Activated naive CD4-positive, alpha-beta T cell treated with anti-CD3 and anti-CD28 coated beads for 36 hours (primary cell): ENCODE measurements around the gene ZC3H18. TPM values are rescaled to one million over a fixed set of nuclear protein-coding genes. Genes with fewer than 3 reads are reported as not detected.

Experiments used
- CTCF ChIA-PET: fragments of 350-600 bp; sonication (Branson Sonifier 250); formaldehyde crosslinking; loops from one replicate; lab custom pipeline; 2021; ENCODE audit warnings: antibody characterized with exemption; lab: Charles Lee
- DNase-seq: peaks from one replicate; pipeline ENCODE4 v3.0.0-alpha.2; 2020
- H3K27ac Mint-ChIP-seq: one replicate; pipeline ENCODE4 v1.8.0; 2021; ENCODE audit warnings: mild to moderate bottlenecking, mixed read lengths
- H3K27me3 Mint-ChIP-seq: one replicate; pipeline ENCODE4 v1.8.0; 2021; ENCODE audit warnings: low read depth, mixed read lengths
- H3K36me3 Mint-ChIP-seq: one replicate; pipeline ENCODE4 v1.8.0; 2021; ENCODE audit warnings: low read depth, mixed read lengths
- H3K4me1 Mint-ChIP-seq: one replicate; pipeline ENCODE4 v1.8.0; 2021; ENCODE audit warnings: low read depth, mixed read lengths
- H3K4me3 Mint-ChIP-seq: one replicate; pipeline ENCODE4 v1.8.0; 2021; ENCODE audit warnings: mild to moderate bottlenecking, moderate library complexity, mixed read lengths
- H3K9me3 Mint-ChIP-seq: one replicate; pipeline ENCODE4 v1.8.0; 2021; ENCODE audit warnings: mixed read lengths
- intact Hi-C: fragments of 100-400 bp; cut with micrococcal nuclease; formaldehyde crosslinking; loops from one replicate; pipeline ENCODE4 v1.15.1; 2023
- total RNA-seq, 2 experiments: library from RNA; stranded (reverse); gene quantifications; one replicate each; pipeline ENCODE4 v1.2.3, GENCODE V29; 2021

Gene ZC3H18
- total RNA-seq, 2 experiments from 2014 or later: 55.8 to 58.5 TPM

DNA sequence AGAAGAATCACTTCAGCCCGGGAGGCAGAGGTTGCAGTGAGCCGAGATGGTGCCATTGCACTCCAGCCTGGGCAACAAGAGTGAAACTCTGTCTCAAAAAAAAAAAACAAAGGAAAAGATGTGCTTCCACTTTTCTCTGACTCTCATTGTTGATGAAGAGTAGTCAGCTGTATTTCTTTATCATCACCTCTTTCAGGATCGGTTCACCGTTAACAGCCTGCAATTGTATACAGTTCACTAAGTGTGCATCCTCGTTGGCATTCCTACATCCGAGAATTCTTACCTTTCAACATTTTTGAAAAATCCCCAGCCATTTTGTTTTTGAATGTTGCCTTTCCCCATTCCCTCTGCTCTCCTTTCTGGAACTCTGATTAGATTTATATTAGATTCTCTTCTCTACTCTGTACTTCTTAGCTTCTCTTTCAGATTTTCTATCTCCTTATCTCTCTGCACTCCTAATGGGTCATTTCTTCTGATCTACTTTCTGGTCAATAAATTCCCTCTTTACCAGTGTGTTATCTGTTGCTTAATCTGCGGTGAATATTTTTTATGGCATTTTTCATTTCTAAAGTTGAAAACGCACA is 26.9 kb upstream of the ZC3H18 start:
- DNase-seq: no peak
- peaks cover 7% of the 10 kb centered on the region for H3K36me3 Mint-ChIP-seq
- CTCF ChIA-PET: no interaction called here
- intact Hi-C loops: no loop called here
- H3K27ac Mint-ChIP-seq: no peak overlapping the region
- H3K4me1 Mint-ChIP-seq: no peaks in the 10 kb centered on the region
- peaks cover 13% of the 10 kb centered on the region for H3K9me3 Mint-ChIP-seq
- no peak overlapping the region for H3K4me3 Mint-ChIP-seq
- no peaks in the 10 kb centered on the region for H3K27me3 Mint-ChIP-seq

GRCh38 chr16:88545781-88546180 is 24.4 kb upstream of the ZC3H18 start:
- intact Hi-C loops: no loop called here
- H3K36me3 Mint-ChIP-seq: peaks cover 7% of the 10 kb centered on the region
- H3K9me3 Mint-ChIP-seq: peaks cover 13% of the 10 kb centered on the region

DNA sequence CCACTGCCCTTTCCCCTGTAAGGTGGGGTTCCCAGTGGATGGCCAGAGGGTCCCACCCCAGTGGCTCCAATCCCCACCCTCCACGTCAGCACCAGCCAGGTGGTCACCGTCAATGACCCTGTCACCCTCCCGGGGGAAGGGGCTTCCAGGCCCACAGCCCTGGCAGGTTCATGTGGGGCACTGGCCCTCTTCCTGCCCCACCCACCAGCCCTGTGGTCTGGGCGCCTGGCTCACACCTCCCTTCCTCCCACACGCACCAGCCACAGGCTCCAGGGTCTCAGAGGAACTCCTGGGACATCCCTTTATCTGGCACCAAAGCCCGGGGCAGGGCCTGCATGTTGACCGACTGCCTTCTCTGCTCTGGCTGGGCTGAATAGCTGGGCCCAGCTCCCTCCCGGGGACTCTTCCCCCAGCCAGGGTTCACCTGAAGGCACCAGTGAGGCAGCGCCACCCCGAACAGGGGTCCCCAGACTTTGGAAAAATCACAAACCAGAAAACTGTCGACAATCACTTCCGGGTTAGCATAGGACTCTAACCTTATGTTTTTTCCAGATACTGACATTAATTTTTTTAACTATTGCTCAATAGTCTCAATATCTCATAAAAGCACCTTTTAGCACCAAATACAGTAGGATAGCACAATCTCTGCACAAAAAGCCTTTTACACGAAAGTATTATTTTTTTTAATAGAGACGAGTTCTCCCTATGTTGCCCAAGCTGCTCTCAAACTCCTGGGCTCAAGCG is 21.9 kb upstream of the ZC3H18 start:
- CTCF ChIA-PET: interaction anchor here (0.7 kb wide), 1 partner anchor 14 kb away, joined by 3 read pairs; no protein-coding TSS in a partner anchor
- Mint-ChIP-seq H3K27ac (no peak overlapping the region), H3K36me3 (peaks cover 4% of the 10 kb centered on the region), H3K27me3 (peaks cover 2% of the 10 kb centered on the region), H3K4me1 (peaks cover 14% of the 10 kb centered on the region), H3K9me3 (peaks cover 5% of the 10 kb centered on the region), H3K4me3 (no peak overlapping the region)
- DNase-seq: no peak
- intact Hi-C loops: no loop called here

More at GRCh38 chr16:88545781-88546180, 24.4 kb upstream of the ZC3H18 start:
- H3K27me3 Mint-ChIP-seq: no peaks in the 10 kb centered on the region
- peaks cover 12% of the 10 kb centered on the region for H3K4me1 Mint-ChIP-seq
- no peak for DNase-seq
- no peak overlapping the region for H3K27ac Mint-ChIP-seq
- no peak overlapping the region for H3K4me3 Mint-ChIP-seq
- CTCF ChIA-PET: interaction anchor here (0.7 kb wide), 1 partner anchor 929 kb away, joined by 3 read pairs; no protein-coding TSS in a partner anchor

GRCh38 chr16:88548985-88549384 is 21.2 kb upstream of the ZC3H18 start:
- H3K27me3 Mint-ChIP-seq: peaks cover 5% of the 10 kb centered on the region
- peaks cover 14% of the 10 kb centered on the region for H3K4me1 Mint-ChIP-seq
- no peaks in the 10 kb centered on the region for H3K36me3 Mint-ChIP-seq
- no peaks in the 10 kb centered on the region for H3K9me3 Mint-ChIP-seq
- CTCF ChIA-PET: interaction anchor here (0.6 to 0.7 kb wide), 2 partner anchors 13 to 214 kb away, joined by 3 to 4 read pairs; no protein-coding TSS in a partner anchor
- no peak for DNase-seq
- intact Hi-C loops: no loop called here
- H3K27ac Mint-ChIP-seq: no peak overlapping the region
- H3K4me3 Mint-ChIP-seq: no peak overlapping the region

- Mint-ChIP-seq H3K4me1 (peaks cover 14% of the 10 kb centered on the region), H3K27ac (no peak overlapping the region), H3K9me3 (no peaks in the 10 kb centered on the region), H3K36me3 (no peaks in the 10 kb centered on the region), H3K4me3 (peak overlapping the region; percentile 38), H3K27me3 (peaks cover 5% of the 10 kb centered on the region)
- intact Hi-C loops: no loop called here
- no peak for DNase-seq
- CTCF ChIA-PET: interaction anchor here (0.6 kb wide), 1 partner anchor 213 kb away, joined by 4 read pairs; no protein-coding TSS in a partner anchor
Observed at GRCh38 chr16:88549671-88550245, 20.4 kb upstream of the ZC3H18 start.

DNA sequence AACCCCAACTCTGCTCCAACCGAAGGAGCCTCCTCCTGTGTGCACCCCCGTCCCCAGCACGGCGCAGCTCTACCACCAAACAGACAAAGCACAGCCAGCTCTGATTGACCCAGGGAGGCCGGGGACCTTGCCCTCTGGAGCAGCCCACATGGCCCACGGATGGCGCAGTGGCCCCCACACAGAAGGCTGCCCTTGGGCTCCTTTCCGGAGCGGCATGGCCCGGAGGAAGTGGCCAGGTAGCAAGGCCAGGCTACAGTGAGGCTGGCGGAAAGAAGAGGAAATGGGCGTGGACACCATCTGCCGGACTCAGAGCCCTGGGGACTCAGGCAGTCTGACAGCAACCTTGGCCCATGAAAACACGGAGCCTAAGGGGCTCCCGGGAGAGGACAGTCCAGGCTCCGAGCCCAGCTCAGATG is 19.9 kb upstream of the ZC3H18 start:
- intact Hi-C loops: no loop called here
- CTCF ChIA-PET: no interaction called here
- Mint-ChIP-seq H3K27me3 (peaks cover 5% of the 10 kb centered on the region), H3K27ac (peak overlapping the region; percentile 50), H3K4me3 (peak overlapping the region; percentile 38), H3K36me3 (no peaks in the 10 kb centered on the region), H3K4me1 (peaks cover 14% of the 10 kb centered on the region), H3K9me3 (no peaks in the 10 kb centered on the region)
- no peak for DNase-seq

- Mint-ChIP-seq H3K4me3 (no peak overlapping the region), H3K27me3 (peaks cover 5% of the 10 kb centered on the region), H3K9me3 (peaks cover 7% of the 10 kb centered on the region), H3K27ac (no peak overlapping the region), H3K4me1 (peaks cover 14% of the 10 kb centered on the region), H3K36me3 (no peaks in the 10 kb centered on the region)
- CTCF ChIA-PET: interaction anchor here (1.1 kb wide), 1 partner anchor 9 kb away, joined by 4 read pairs; no protein-coding TSS in a partner anchor
- intact Hi-C loops: no loop called here
- no peak for DNase-seq
Observed at GRCh38 chr16:88552166-88552565, 18.0 kb upstream of the ZC3H18 start.

GRCh38 chr16:88552815-88553214 is 17.4 kb upstream of the ZC3H18 start:
- CTCF ChIA-PET: interaction anchor here (1.1 kb wide), 1 partner anchor 8 kb away, joined by 4 read pairs; no protein-coding TSS in a partner anchor

DNA sequence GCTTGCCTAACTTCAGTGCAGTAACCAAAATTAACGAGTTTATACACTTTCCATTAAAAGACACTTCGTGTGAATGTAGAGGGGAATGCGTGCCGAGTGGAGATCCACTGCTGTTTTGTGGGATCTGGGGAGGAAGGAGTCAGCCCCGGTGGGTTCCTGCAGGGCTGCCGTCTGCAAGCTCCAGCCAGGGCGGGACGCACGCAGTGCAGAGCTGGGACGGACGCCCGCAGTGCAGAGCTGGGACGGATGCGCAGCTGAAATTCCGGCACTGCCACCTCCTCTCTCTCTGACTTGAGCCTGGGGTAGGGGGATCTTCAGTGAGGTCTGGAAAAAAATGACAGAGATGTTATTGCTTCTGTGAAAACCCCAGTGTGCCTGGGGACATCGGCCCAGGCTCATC is 16.5 kb upstream of the ZC3H18 start:
- Mint-ChIP-seq H3K27me3 (peaks cover 5% of the 10 kb centered on the region), H3K4me3 (no peak overlapping the region), H3K36me3 (no peaks in the 10 kb centered on the region), H3K4me1 (peaks cover 14% of the 10 kb centered on the region), H3K27ac (no peak overlapping the region), H3K9me3 (peaks cover 7% of the 10 kb centered on the region)
- DNase-seq: no peak
- intact Hi-C loops: no loop called here
- CTCF ChIA-PET: no interaction called here

More at GRCh38 chr16:88552815-88553214, 17.4 kb upstream of the ZC3H18 start:
- Mint-ChIP-seq H3K9me3 (peaks cover 7% of the 10 kb centered on the region), H3K36me3 (no peaks in the 10 kb centered on the region), H3K4me3 (no peak overlapping the region), H3K27me3 (peaks cover 5% of the 10 kb centered on the region), H3K4me1 (peaks cover 14% of the 10 kb centered on the region), H3K27ac (no peak overlapping the region)
- no peak for DNase-seq
- intact Hi-C loops: no loop called here

DNA sequence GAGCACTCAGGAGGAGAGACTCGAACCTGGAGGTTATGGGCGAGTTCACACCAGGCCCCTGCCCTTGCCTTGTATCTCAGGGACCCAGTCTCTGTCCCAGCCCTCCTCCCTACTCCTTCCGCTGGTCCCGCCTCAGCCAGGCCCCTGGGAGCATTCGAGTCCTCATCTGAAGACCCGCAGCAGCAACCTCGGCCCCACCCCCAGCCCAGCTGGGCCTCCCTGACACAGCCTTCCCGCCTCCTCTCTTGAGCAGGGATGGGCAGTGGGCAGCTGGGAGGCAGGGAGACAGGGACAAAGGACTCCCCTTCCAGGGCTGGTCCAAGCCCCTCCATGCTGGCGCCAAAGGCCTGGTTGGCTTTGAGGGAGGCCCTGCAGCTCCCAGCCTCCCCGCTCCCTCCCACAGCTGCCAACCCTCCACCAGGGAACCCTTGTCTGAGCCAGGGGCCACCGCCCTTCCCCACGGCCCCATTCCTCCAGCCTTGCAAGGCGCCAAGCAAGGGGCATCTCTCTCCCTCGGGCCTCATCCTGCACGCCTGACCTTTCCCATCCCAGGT is 15.4 kb upstream of the ZC3H18 start:
- CTCF ChIA-PET: no interaction called here
- peaks cover 5% of the 10 kb centered on the region for H3K27me3 Mint-ChIP-seq

GRCh38 chr16:88556294-88556988 is 13.8 kb upstream of the ZC3H18 start:
- H3K4me1 Mint-ChIP-seq: no peaks in the 10 kb centered on the region
- no peak overlapping the region for H3K27ac Mint-ChIP-seq
- intact Hi-C loops: no loop called here
- H3K27me3 Mint-ChIP-seq: peaks cover 5% of the 10 kb centered on the region
- H3K9me3 Mint-ChIP-seq: peaks cover 7% of the 10 kb centered on the region
- no peak overlapping the region for H3K4me3 Mint-ChIP-seq
- CTCF ChIA-PET: no interaction called here
- H3K36me3 Mint-ChIP-seq: no peaks in the 10 kb centered on the region
- DNase-seq: no peak

More for the DNA sequence above, 15.4 kb upstream of the ZC3H18 start:
- DNase-seq: no peak
- peaks cover 11% of the 10 kb centered on the region for H3K4me1 Mint-ChIP-seq
- no peaks in the 10 kb centered on the region for H3K36me3 Mint-ChIP-seq
- H3K4me3 Mint-ChIP-seq: no peak overlapping the region
- no peak overlapping the region for H3K27ac Mint-ChIP-seq
- H3K9me3 Mint-ChIP-seq: peaks cover 7% of the 10 kb centered on the region
- intact Hi-C loops: no loop called here
